Cardiac septum (tissue), 1 donor: ENCODE measurements around the gene ENO1. TPM values are rescaled to one million over a fixed set of nuclear protein-coding genes. Genes with fewer than 3 reads are reported as not detected.

Source experiments
- DNase-seq: peaks from one replicate; pipeline ENCODE4 v3.0.0-alpha.2; 2020; ENCODE audit warnings: low spot score
- intact Hi-C: fragments of 100-400 bp; cut with DNase I; formaldehyde crosslinking; loops from one replicate; pipeline ENCODE4 v1.14.0; 2022
- total RNA-seq: library from RNA; stranded (reverse); fragmentation: NEBNext Ultra II Directional; extraction: Animal tissue kit (Norgen Biotek cat#: 25700); gene quantifications from one replicate; pipeline ENCODE4 v1.2.1, GENCODE V29; 2021
- donor health status: DM: no; HTN: no; CAD: no.

The ENO1 gene
- total RNA-seq, 1 donor from 2014 or later, result 166 TPM

DNA sequence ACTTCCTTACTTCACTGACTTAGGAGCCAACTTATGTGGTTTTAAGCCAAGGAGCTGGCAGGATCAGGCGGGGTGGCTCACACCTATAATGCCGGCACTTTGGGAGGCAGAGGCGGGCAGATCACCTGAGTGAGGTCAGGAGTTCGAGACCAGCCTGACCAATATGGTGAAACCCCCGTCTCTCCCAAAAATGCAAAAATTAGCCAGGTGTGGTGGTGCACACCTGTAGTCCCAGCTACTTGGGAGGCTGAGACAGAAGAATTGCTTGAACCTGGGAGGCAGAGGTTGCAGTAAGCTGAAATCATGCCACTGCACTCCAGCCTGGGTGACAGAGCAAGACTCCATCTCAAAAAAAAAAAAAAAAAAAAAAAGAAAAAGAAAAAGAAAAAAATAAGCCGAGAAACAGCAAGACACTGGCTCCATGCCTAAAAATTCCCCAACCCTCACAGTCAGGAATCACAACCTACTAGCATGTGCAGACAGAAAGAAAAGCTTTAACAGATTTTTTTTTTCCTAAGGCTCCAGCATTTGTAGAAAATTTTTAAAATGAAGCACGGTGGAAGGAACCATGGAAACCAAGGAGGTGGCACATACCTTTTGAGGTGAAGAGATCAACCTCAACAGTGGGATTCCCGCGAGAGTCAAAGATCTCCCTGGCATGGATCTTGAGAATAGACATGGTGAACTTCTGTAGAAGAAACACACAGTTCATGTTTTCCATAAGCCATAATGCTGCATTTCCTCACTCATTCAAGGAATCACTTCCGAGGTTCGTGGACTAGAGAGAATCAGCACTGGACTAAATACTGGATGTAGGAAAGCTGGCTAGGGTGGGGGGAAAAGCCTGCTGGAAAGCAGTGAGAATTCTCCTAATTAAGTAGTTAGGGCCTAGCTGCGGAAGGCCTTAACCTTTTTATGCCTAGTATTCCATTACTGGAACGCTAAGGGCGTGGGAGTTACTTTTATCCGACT is 4.0 kb downstream of the ENO1 start:
- intact Hi-C loops, result loop anchor here (5.0 kb wide), 1 partner anchor 113 kb away; no protein-coding TSS in a partner anchor
- DNase-seq, result no peak

DNA sequence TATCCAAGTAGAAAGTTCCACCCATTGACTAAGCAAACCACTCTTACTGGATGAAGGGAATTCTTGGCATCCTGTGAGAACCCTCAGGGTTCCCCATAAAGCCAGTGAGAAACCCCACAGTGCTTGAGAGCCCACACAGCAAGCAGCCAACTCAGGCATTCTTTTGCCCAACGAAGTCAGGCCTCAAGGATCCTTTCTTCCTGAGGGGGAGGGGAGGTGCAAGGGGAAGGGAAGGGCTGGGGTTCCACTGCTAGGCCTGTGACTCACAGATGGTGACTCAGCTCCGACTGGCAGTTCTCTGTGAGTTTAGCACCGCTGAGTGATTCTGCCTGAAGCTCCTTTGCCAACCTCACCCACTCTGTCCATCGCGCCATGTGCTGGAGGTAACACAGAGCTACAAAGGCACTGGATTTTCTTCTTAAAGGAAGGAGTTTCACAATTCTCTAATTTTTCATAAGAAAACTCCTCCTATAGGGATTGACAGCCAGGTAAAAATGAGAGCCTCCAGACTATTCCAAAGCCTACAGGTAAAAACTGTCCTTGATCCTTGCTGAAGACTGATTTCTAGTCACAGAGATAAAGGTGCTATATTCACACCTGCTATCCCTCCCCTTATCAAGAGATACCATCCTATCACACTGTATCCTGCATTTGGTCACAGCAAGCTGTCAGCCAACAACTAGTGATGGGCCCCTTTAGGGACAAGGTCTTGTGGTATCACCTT is 4.8 kb downstream of the ENO1 start:
- peak; percentile 96 for DNase-seq
- intact Hi-C loops, result loop anchor here (5.0 kb wide), 1 partner anchor 114 kb away; no protein-coding TSS in a partner anchor

DNA sequence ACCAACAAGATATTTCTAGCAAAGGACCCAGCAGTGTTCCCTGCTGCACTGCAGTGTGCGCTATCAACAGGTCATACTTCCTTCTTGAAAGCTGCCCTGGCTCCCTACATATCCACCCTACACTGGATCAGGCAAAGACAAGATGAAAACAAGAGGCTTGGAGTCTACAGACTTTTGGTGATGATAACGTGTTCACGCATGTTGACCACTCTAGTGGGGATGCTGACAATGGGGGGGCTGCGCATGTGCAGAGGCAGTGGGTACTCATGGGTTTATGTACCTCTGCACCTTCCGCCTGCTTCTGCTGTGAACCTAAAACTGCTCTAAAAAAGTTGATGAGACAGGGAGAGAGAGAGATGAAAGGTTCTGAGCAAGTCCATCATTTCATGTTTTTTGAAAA is 5.5 kb downstream of the ENO1 start:
- intact Hi-C loops, result loop anchor here (5.0 kb wide), 1 partner anchor 114 kb away; no protein-coding TSS in a partner anchor
- DNase-seq, result no peak

DNA sequence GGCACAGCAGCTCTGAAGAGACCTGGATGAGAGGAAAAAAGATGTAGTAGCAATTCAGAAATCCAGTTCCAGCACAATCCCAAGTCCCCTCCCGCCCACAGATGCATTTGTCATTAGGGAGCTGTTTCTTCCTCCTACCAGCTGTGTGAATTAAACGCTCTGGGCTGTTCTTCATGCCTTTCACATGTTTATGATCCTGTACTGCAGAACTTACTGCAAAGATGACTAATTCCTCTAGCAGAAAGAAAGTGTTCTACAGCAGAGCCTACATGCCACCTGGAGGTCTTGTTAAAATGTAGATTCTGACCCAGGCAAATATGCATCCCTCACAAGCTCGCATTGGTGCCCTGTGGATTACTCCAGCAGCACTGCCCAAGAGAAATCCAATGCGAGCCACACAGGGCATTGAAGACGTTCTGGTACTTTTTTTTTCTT is 6.5 kb downstream of the ENO1 start:
- no peak for DNase-seq
- intact Hi-C loops, result loop anchor here (5.0 kb wide), 1 partner anchor 115 kb away; no protein-coding TSS in a partner anchor

DNA sequence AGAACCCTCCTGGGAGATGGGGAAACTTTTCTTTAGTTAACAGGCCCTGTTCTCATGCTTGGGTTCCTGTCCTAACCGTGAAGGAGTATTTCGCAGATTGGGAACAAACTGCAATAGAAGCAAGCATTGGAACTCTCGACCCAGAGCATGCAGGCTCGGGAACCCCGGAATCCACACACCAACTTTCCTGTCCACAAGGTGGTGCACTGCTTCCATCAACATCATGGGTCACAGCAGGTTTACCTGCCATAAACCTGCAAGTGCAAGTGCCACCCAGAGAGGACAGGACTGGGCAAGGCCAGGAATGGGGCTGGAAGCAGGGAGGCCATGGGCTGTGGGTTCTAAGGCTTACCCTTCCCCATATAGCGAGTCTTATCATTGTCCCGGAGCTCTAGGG is 6.9 kb downstream of the ENO1 start:
- intact Hi-C loops, result loop anchor here (5.0 kb wide), 1 partner anchor 116 kb away; no protein-coding TSS in a partner anchor
- no peak for DNase-seq

DNA sequence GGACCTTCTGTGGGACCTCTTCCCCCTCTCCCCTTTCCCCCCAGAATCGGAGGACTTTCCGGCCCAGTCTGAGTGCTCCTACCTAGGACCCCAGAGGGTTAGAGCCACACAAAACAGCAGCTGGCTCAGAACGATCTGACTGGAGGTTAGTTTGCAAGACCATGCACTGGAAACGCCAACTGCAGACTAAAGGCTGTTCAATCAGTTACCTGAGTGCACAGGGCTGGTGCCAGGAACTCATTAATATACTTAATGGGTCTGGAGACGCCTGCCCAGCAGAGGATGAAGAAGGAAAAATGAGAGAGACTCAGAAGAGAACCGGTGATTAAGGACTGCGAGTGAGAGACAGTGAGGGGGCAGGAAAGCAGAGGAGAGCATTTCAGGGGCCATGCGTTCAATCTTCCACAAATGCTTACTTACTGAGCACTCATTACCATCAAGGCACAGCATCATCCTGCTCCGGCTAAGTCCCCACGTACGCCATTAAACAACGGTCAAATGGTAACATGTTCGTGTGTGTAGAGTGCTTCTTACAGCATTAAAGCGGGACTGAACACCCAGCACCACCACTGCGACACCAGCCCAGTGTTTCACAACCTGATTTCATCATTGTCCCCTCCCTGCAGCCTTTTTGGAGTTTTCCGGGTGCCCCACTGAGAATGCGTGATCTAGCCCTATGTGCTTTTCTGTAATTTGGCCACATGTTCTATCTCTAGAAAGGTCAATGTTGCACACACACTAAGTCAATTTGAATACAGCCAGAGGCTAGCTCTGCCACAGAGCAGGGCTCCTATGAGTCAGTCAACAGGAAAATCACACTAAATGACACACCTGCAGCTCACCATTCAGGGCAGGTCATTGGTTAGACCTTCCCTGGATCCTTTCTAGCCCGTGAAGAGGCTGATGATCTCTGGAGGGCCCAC is 7.6 kb downstream of the ENO1 start:
- DNase-seq, result no peak
- intact Hi-C loops, result loop anchor here (5.0 kb wide), 1 partner anchor 116 kb away; no protein-coding TSS in a partner anchor

DNA sequence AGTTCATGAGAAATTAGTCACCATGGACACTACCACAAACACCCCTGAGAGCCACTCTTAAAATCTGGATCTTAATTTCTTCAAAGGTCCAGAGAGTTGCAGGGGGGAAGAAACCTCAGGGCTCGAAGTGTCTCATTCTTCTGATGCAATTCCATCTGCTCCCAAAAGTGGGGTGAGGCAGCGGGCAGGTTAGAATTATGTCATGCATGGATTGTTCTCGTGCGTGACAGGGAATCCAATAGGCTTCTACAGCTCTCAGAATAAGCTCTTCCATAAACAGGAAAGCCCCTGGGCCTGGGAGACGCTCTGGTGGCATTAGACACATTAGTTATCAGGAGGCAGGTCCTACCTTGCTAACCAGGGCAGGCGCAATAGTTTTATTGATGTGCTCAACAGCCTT is 8.4 kb downstream of the ENO1 start:
- no peak for DNase-seq
- intact Hi-C loops, result loop anchor here (5.0 kb wide), 1 partner anchor 117 kb away; no protein-coding TSS in a partner anchor

DNA sequence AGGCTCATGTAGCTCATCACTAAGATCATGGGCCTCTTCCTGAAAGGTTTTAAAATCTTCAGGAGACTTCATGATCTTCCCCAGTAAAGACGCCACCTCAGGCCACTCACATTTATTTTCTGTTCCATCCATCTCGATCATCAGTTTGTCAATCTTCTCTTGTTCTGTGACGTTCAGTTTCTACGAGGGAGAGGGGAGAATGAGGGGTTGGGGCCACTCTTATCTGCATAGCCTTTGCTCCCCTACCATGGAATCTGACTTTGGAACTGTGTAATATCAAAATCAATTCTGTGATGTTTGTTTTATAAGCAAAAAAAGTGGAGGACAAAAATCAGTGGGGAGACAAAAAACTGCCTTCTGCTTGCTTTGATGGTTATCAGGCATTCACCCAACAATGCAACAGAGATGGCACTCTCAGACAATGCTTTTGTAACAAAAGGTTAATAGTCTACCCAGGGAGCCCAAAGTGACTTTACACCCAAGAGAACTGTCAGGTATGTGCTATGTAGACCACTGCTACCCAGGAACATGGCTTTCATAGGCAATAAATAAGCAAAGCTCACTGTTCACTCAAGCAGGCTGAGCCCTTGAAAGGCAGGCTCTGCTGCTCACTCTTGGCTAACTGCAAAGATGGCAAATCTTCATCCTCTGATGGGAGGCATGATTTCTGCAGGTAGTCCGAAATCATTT is 10.5 kb downstream of the ENO1 start:
- intact Hi-C loops, result no loop called here
- DNase-seq, result no peak

DNA sequence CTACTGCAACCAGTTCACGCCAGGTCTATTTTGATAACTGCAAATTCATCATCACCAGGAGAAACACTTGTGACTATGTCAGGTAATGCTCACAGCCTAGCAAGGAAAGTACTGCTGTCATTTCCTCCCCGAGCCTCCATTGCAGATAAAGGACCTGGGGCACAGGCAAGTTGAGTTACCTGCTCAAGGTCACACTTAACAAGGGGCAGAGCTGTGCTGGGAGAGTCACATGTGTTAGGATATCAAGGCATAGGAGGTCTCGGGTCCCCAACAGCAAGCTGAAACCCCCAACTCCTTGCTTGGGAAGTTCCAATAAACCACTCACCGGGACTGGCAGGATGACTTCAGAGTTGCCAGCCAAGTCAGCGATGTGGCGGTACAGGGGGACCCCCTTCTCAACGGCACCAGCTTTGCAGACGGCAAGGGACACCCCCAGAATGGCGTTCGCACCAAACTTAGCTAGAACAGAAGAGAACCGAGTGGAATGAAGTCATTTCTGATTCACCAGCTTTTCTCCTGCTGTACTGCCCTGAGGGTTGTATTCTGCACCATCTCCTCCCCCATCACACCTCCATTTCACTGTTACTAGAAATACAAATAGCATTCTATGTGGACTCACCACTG is 11.6 kb downstream of the ENO1 start:
- no peak for DNase-seq
- intact Hi-C loops, result no loop called here

DNA sequence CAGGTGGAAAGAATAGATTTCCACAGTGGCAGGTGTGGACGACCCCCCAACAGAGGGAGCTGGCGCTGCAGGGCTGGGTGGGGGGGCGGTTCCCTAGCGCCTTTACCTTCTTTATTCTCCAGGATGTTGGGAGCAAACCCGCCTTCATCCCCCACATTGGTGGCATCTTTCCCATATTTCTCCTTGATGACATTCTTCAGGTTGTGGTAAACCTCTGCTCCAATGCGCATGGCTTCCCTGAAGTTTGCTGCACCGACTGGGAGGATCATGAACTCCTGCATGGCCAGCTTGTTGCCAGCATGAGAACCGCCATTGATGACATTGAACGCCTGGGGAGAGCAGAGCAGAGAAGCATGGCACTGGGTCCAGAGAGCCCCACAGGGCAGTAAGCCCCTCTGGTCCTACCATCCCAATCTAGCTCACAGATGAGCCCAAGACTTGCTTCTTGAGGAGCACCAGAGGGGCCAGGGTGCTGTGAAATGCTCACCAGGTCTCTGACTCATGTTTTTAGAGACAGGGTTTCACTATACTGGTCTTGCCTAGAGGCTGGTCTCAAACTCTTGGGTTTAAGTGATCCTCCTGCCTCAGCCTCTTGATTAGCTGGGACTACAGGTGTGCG is 12.2 kb downstream of the ENO1 start:
- intact Hi-C loops, result no loop called here
- DNase-seq, result no peak

DNA sequence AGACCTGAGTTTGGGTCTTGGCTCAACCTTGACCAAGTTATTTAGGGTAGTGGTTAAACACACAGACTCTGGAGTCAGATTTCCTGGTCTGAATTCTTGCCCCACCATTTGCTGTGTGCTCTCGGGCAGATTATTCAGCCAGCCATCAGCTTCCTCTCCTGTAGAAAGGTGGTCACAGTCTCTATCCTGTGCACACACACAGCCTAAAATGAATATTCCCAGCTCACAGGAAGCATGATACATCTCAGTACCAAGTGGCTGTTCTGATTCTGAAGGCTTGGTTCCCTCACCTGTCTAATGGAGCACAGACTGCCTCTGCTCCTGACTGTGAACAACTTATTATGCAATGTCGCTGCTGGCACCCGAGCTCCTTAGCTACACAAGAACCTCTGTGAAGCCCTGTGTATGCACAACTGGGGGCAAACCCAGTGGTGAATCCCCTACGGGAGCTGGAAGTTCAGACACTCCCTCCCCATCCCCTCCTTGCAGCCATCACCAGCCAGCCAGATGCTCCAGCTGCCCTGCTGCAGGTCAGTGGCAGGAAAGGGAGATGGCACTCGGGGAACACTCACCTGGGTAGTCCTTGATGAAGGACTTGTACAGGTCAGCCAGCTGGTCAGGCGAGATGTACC is 13.7 kb downstream of the ENO1 start:
- intact Hi-C loops, result no loop called here
- no peak for DNase-seq

DNA sequence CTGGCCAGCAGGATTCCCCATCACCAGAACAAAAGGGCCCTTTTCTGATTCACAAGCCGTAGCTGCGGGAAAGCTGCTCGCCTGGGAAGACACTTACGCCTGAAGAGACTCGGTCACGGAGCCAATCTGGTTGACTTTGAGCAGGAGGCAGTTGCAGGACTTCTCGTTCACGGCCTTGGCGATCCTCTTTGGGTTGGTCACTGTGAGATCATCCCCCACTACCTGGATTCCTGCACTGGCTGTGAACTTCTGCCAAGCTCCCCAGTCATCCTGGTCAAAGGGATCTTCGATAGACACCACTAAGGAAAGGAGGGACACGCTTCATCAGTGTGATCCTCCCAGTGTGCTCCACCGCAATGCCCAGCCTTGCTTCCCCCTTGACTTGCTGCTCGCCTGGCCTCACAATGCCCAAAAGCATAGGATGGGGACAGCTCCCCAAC is 14.7 kb downstream of the ENO1 start:
- no peak for DNase-seq
- intact Hi-C loops, result no loop called here

DNA sequence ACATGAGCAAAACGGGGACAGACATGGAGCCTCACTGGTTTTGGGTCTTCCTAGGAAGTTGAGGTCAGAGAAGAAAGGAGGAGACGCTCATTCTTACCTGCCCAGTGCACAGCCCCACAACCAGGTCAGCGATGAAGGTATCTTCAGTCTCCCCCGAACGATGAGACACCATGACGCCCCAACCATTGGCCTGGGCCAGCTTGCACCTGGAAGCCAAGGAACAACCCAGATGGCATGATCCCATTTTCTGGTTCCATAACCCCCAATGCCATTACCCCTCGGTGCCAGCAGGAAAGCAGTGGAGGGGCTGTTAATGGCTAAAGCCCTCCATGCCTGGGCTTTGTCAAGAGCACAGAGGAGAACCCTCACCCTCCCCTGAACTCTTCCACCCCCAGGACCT is 15.3 kb downstream of the ENO1 start:
- no peak for DNase-seq
- intact Hi-C loops, result no loop called here

DNA sequence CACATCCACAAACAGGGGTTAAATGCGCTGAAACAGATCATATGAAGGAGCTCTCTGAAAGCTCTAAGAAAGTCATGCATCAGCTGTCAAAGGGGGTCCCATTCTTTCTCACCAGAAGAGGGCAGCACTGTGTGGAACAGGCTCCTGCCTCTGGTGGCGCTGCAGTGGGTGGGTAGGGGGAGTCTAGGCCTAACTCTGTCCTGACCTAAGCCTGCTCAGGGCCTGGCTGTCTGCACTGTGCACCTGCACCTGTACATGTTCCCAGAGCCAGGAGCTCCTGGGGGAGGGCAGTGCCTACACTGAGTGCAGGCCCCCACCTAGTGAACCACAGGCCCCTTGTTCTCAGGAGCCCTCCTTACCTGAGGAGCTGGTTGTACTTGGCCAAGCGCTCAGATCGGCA is 16.0 kb downstream of the ENO1 start:
- no peak for DNase-seq
- intact Hi-C loops, result no loop called here

DNA sequence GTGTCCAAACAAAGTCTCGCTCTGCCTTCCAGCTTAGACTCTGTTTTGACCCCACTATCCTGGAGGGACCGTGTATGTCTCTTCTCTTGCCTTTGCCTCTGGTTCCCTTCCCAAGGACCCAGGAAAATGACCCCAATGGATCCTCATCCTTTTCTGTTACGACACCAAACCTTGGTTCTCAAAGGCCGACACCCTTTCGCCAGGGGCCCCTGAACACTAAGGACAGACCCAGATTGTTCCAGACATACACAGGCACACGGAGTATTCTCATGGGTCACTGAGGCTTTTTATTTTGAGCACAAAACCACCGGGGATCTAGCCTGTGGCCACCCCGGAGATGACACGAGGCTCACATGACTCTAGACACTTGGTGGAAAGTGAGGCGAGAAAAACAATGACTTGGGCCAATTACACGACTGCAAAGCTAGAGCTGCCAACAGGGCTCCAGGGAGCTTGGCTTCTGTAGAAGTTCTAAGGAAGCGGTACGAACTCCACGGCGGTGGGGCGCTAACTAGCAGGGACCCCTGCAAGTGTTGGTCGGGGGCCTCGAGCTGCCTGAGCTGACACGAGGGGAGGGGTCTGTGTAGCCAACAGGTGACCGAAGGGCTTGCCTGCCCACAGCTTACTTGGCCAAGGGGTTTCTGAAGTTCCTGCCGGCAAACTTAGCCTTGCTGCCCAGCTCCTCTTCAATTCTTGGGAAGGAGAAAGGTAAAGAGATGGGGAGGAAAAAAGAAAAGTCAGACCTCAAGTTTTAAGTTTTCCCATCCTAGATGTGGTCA is 17.6 kb downstream of the ENO1 start:
- intact Hi-C loops, result no loop called here
- DNase-seq, result no peak

DNA sequence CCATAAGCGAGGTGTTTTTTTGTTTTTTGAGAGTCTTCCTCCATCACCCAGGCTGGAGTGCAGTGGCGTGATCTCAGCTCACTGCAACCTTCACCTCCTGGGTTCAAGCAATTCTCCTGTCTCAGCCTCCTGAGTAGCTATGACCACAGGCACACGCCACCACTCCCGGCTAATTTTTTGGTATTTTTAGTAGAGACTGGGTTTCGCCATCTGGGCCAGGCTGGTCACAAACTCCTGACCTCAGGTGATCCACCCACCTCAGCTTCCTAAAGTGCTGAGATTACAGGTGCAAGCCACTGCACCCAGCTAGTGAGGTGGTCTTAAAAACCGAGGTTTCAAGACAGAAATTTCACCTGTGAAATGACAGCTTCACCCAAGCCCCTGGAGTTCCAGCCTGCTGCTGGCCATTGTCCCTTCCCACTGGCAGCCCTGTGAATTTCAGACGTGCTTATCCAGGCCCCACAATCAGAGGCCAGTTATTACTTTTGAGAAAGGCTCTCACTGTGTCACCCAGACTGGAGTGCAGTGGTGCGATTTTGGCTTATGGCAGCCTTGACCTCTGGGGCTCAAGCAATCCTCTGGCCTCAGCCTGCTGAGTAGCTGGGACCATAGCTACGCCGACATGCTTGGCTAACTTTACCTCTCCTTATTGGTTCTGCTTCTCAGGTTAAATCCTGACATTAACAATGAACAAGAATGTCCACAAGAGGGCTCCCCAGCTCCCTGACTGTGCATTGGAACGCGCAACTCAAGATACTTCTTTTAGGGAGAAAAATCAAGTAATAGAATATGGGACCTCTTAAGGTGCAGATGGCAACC is 19.4 kb downstream of the ENO1 start:
- intact Hi-C loops, result loop anchor here (2.0 kb wide), 1 partner anchor 128 kb away; no protein-coding TSS in a partner anchor
- no peak for DNase-seq
